Measurements from ENCODE around the gene SMC3. TPM values are rescaled to one million over a fixed set of nuclear protein-coding genes. Genes with fewer than 3 reads are reported as not detected.

Gene SMC3
- total RNA-seq, 4 donors from 2014 or later, result 27.7 to 50.2 (median 39.5) TPM

GRCh38 chr10:110549211-110549610 lies 18.3 kb upstream of the SMC3 start:
- Histone ChIP-seq H3K27ac (replicated peaks in 1 of 4) (no peak overlapping the region), H3K9me3 (no peaks in the 10 kb centered on the region), H3K27me3 (peaks cover 0 to 3% (median 0%) of the 10 kb centered on the region in 4 donors), H3K4me3 (no peak overlapping the region), H3K36me3 (no peaks in the 10 kb centered on the region), H3K4me1 (peaks cover 0 to 5% (median 0%) of the 10 kb centered on the region in 4 donors)
- DNase-seq (ENCODE audit: extremely low spot score), result no peak
- TF ChIP-seq POLR2A (IDR thresholded peaks at IDR 0.05; ENCODE audit: low read depth) (no peak), CTCF (IDR thresholded peaks at IDR 0.05) (no peak), EP300 (IDR thresholded peaks at IDR 0.05) (no peak)
- 75% methylated on average over 5 of the region's 5 CpGs for WGBS
- intact Hi-C loops (cut with DNase I), result loop anchor here (5.0 kb wide), 2 partner anchors 52 to 407 kb away; partner anchors contain the start of gene DUSP5

GRCh38 chr10:110553905-110554304 lies 13.6 kb upstream of the SMC3 start:
- no peak overlapping the region for H3K27ac ChIP-seq (replicated peaks in 1 of 4)
- intact Hi-C loops (cut with DNase I), result no loop called here
- H3K9me3 ChIP-seq, result no peaks in the 10 kb centered on the region
- no peak for DNase-seq (ENCODE audit: extremely low spot score)
- H3K36me3 ChIP-seq, result no peaks in the 10 kb centered on the region
- no peak overlapping the region for H3K4me3 ChIP-seq
- TF ChIP-seq CTCF (IDR thresholded peaks at IDR 0.05) (no peak), POLR2AphosphoS5 (IDR thresholded peaks at IDR 0.05) (no peak), EP300 (IDR thresholded peaks at IDR 0.05) (no peak), POLR2A (IDR thresholded peaks at IDR 0.05; ENCODE audit: low read depth) (no peak)
- 57% methylated on average over 2 of the region's 2 CpGs for WGBS
- no peaks in the 10 kb centered on the region for H3K4me1 ChIP-seq
- peaks cover 0 to 3% (median 0%) of the 10 kb centered on the region in 4 donors for H3K27me3 ChIP-seq

GRCh38 chr10:110556296-110556695 lies 11.2 kb upstream of the SMC3 start:
- Histone ChIP-seq H3K4me1 (no peaks in the 10 kb centered on the region), H3K36me3 (no peaks in the 10 kb centered on the region), H3K4me3 (no peak overlapping the region), H3K27ac (replicated peaks in 1 of 4) (no peak overlapping the region), H3K9me3 (no peaks in the 10 kb centered on the region), H3K27me3 (peaks cover 0 to 3% (median 0%) of the 10 kb centered on the region in 4 donors)
- WGBS, result 100% methylated on average over 1 of the region's 1 CpG
- TF ChIP-seq POLR2A (IDR thresholded peaks at IDR 0.05; ENCODE audit: low read depth), result no peak
- TF ChIP-seq POLR2AphosphoS5 (IDR thresholded peaks at IDR 0.05), result no peak
- TF ChIP-seq EP300 (IDR thresholded peaks at IDR 0.05), result no peak
- TF ChIP-seq CTCF (IDR thresholded peaks at IDR 0.05), result no peak
- DNase-seq (ENCODE audit: extremely low spot score), result no peak
- intact Hi-C loops (cut with DNase I), result no loop called here

GRCh38 chr10:110556969-110557601 lies 10.4 kb upstream of the SMC3 start:
- intact Hi-C loops (cut with DNase I), result no loop called here
- no peak for DNase-seq (ENCODE audit: extremely low spot score)
- Histone ChIP-seq H3K36me3 (no peaks in the 10 kb centered on the region), H3K27me3 (peaks cover 0 to 2% (median 0%) of the 10 kb centered on the region in 4 donors), H3K4me3 (no peak overlapping the region), H3K4me1 (no peaks in the 10 kb centered on the region), H3K9me3 (no peaks in the 10 kb centered on the region), H3K27ac (replicated peaks in 1 of 4) (no peak overlapping the region)
- WGBS, result 47% methylated on average over 9 of the region's 9 CpGs
- TF ChIP-seq EP300 (IDR thresholded peaks at IDR 0.05), result no peak
- no peak for TF ChIP-seq POLR2AphosphoS5 (IDR thresholded peaks at IDR 0.05)
- TF ChIP-seq CTCF (IDR thresholded peaks at IDR 0.05), result peak; percentile 47 to 62 (median 58)
- no peak for TF ChIP-seq POLR2A (IDR thresholded peaks at IDR 0.05; ENCODE audit: low read depth)

GRCh38 chr10:110558041-110558440 lies 9.5 kb upstream of the SMC3 start:
- no peaks in the 10 kb centered on the region for H3K4me1 ChIP-seq
- H3K36me3 ChIP-seq, result no peaks in the 10 kb centered on the region
- H3K9me3 ChIP-seq, result no peaks in the 10 kb centered on the region
- H3K27me3 ChIP-seq, result no peaks in the 10 kb centered on the region
- intact Hi-C loops (cut with DNase I), result no loop called here
- no peak for DNase-seq (ENCODE audit: extremely low spot score)
- 91% methylated on average over 3 of the region's 3 CpGs for WGBS
- TF ChIP-seq CTCF (IDR thresholded peaks at IDR 0.05) (no peak), POLR2AphosphoS5 (IDR thresholded peaks at IDR 0.05) (no peak), POLR2A (IDR thresholded peaks at IDR 0.05; ENCODE audit: low read depth) (no peak), EP300 (IDR thresholded peaks at IDR 0.05) (no peak)
- no peak overlapping the region for H3K27ac ChIP-seq (replicated peaks in 1 of 4)
- no peak overlapping the region for H3K4me3 ChIP-seq
